GM13976 (cell line): ENCODE data around the gene ZFX.

Experiments
- DNase-seq: peaks from one replicate; pipeline ENCODE4 v3.0.0; 2012; ENCODE audit warnings: low spot score
- in situ Hi-C: fragments of 300-500 bp; cut with MboI; formaldehyde crosslinking; loops from one replicate; pipeline ENCODE4 v1.12.0; 2022; ENCODE audit warnings: low sequenced_read_pairs, mixed read lengths, inconsistent platforms; ENCODE audit not compliant: unreplicated experiment
- TF ChIP-seq, protein P1 (sequence below): IDR thresholded peaks from 2 replicates; pipeline ENCODE4 v1.5.1; 2012; ENCODE audit warnings: borderline replicate concordance, mild to moderate bottlenecking; ENCODE audit not compliant: insufficient read depth; ENCODE audit errors: extremely low read depth, missing control alignments, control extremely low read depth

Gene ZFX

GRCh38 chrX:24149351-24150050 lies at the start of gene ZFX:
Gene ZFX (plus strand): TSS chrX:24149729. CDS start chrX:24172743, 23,014 bp downstream.
- TF ChIP-seq, protein P1, sequence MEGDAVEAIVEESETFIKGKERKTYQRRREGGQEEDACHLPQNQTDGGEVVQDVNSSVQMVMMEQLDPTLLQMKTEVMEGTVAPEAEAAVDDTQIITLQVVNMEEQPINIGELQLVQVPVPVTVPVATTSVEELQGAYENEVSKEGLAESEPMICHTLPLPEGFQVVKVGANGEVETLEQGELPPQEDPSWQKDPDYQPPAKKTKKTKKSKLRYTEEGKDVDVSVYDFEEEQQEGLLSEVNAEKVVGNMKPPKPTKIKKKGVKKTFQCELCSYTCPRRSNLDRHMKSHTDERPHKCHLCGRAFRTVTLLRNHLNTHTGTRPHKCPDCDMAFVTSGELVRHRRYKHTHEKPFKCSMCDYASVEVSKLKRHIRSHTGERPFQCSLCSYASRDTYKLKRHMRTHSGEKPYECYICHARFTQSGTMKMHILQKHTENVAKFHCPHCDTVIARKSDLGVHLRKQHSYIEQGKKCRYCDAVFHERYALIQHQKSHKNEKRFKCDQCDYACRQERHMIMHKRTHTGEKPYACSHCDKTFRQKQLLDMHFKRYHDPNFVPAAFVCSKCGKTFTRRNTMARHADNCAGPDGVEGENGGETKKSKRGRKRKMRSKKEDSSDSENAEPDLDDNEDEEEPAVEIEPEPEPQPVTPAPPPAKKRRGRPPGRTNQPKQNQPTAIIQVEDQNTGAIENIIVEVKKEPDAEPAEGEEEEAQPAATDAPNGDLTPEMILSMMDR, result peak; percentile 19
- peak; percentile 58 for DNase-seq
- in situ Hi-C loops, result no loop called here

DNA sequence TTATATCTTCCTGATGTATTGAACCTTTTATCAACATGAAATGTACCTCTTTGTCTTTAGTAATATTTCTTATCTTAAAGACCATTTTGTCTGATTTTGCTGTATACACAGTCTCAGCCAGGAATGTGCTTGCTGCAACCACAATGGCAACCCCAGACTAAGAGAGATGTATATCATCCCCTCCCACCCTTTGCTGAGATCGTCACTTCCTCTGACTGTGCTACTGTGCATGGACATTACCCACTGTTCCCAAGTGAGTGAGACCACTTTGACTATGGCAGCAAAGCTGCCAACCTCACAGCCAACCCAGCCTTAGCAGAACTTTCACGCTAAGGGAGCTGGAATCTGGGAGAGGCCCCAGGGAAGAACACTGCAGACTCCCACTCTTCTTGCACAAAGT lies 48.8 kb upstream of the ZFX start:
- TF ChIP-seq, protein P1, result no peak
- no peak for DNase-seq
- in situ Hi-C loops, result no loop called here

GRCh38 chrX:24110069-24110468 lies 39.5 kb upstream of the ZFX start:
- TF ChIP-seq, protein P1, result no peak
- DNase-seq, result no peak
- in situ Hi-C loops, result no loop called here

GRCh38 chrX:24113181-24113580 lies 36.3 kb upstream of the ZFX start:
- TF ChIP-seq, protein P1, result no peak
- DNase-seq, result no peak
- in situ Hi-C loops, result no loop called here

- DNase-seq, result no peak
- in situ Hi-C loops, result no loop called here
- TF ChIP-seq, protein P1, result no peak
These were observed 32.3 kb upstream of the ZFX start for GRCh38 chrX:24117258-24117657.

DNA sequence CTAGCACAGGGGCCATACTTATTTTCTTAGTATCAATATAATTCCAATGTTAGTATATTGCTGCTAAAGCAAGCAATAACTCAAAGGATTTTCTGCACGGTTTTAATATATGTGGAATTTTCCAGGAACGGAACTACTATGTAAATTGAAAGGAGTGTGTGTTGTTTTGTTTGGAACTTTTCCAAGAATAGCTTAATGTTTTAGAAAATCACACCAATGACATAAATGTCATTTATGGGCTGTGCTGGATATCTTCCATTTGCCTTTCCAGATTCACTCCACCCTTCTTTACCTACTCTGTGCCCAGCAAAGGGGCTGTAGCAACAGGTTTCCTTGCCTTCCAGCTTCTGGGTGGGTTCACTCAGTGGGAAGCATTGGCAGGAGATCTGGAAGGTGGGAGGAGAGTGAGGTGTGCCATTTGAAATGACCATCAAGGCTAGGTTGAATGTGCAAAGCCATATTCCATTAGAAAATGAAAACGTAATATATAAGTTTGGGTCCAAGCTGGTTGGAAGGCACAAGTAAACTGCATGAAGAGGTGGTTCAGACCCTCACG lies 25.2 kb upstream of the ZFX start:
- DNase-seq, result no peak
- in situ Hi-C loops, result no loop called here

More for the DNA sequence above, 25.2 kb upstream of the ZFX start:
- TF ChIP-seq, protein P1, result no peak
